GM21367 (cell line): ENCODE results near the gene UNC45A.

Source experiments
- ATAC-seq: cut with Tn5 transposase; IDR thresholded peaks from one replicate; pipeline ENCODE4 v1.9.1; 2021; ENCODE audit not compliant: unreplicated experiment

The UNC45A gene

GRCh38 chr15:90994417-90995311 is 59.6 kb downstream of the UNC45A start, which contains the start of gene PRC1:
PRC1 (minus strand) TSS chr15:90994535; CDS start chr15:90994417, 118 bp downstream.
- peak; percentile 89 for ATAC-seq

GRCh38 chr15:90998737-90999136 is 63.7 kb downstream of the UNC45A start:
- no peak for ATAC-seq

- no peak for ATAC-seq
These were observed 66.1 kb downstream of the UNC45A start for GRCh38 chr15:91001209-91001608.
